GM12874 (cell line): Measurements from ENCODE around the gene MKLN1.

Experiments used
- TF ChIP-seq, protein P1 (sequence below): IDR thresholded peaks from 2 replicates; pipeline ENCODE4 v1.5.1; 2011; ENCODE audit warnings: low read depth, mild to moderate bottlenecking, control low read depth, low read length, moderate library complexity; ENCODE audit not compliant: insufficient read depth

Gene MKLN1

DNA sequence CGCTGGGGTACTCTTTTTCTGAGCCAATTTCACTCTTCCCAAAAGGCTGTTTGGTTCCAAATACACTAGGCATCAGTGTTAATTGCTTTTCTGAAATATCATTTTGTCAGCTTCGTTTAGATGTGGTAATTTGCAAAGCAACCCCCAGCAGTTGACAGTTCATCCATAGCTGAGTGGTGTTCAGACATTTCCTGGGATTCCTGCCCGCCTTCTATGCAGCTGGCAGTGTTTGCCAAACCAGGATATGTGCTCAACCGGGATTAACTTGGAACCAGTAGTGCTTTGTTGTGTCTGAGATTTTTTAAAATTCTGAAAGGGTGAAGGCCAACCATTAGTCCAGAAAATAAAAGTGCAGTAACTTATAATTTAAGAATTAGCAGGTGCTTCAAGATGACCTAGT lies 25.2 kb upstream of the MKLN1 start:
- TF ChIP-seq, protein P1, sequence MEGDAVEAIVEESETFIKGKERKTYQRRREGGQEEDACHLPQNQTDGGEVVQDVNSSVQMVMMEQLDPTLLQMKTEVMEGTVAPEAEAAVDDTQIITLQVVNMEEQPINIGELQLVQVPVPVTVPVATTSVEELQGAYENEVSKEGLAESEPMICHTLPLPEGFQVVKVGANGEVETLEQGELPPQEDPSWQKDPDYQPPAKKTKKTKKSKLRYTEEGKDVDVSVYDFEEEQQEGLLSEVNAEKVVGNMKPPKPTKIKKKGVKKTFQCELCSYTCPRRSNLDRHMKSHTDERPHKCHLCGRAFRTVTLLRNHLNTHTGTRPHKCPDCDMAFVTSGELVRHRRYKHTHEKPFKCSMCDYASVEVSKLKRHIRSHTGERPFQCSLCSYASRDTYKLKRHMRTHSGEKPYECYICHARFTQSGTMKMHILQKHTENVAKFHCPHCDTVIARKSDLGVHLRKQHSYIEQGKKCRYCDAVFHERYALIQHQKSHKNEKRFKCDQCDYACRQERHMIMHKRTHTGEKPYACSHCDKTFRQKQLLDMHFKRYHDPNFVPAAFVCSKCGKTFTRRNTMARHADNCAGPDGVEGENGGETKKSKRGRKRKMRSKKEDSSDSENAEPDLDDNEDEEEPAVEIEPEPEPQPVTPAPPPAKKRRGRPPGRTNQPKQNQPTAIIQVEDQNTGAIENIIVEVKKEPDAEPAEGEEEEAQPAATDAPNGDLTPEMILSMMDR: no peak

DNA sequence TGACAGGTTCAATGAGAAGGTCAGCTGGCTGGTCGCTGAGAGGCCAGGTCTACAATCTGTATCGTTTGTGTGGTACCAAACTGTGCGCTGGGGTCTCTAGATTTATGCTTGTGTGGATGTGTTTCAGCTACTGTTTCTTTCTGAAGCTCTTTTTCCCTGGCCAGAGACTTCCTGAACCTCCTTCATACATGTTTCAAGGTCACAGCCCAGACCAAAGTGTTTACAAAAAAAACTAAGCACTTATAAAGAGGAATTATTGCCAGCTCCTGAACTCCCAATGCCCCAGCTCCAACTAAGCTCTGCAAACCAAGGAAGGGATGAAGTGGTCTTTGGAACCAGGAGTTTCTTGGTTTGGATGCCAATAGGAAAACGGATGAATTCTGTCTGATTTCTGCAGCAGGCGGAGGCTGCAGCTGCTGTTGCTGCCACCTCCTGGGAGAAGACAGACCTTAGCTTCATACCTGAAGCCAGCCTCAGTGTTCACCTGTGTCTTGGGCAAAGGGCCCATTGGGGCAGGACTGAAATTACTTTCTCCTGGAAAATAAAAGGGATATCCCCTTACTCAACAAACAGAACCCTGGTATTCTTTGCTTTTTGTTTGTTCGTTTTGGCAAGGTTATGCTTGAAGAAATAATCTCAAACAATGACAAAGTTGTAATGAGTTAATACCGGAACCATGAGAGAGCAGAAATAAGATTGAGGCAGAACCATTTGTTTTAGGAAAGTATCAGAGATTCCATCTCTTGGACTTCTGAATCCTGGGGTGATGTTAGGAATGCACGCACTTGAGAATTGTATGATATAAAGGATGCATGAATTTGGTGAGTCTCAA lies 24.6 kb upstream of the MKLN1 start:
- TF ChIP-seq, protein P1: peak; percentile 52

DNA sequence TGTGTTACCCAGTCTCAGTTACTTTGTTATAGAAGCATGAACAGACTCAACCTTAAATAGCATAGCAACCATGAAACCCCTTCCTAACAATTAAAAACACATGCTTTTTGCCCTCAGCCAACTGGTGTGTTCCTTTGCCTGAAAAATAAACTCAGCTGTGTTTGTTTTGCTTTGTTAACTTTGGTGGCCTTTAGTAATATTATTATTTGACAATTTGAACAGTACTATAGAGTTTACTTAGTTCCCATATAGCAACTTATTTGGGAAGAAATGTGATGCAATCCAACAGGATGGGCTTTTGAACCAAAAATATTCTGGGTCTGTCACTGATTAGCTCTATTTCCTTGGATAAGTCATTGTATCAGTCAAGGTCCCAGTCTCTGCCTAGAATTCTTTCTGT lies 22.5 kb upstream of the MKLN1 start:
- TF ChIP-seq, protein P1: no peak

- TF ChIP-seq, protein P1: no peak
Measured at GRCh38 chr7:131306777-131307176, 20.9 kb upstream of the MKLN1 start.

GRCh38 chr7:131307627-131308026 lies 20.0 kb upstream of the MKLN1 start:
- TF ChIP-seq, protein P1: no peak

DNA sequence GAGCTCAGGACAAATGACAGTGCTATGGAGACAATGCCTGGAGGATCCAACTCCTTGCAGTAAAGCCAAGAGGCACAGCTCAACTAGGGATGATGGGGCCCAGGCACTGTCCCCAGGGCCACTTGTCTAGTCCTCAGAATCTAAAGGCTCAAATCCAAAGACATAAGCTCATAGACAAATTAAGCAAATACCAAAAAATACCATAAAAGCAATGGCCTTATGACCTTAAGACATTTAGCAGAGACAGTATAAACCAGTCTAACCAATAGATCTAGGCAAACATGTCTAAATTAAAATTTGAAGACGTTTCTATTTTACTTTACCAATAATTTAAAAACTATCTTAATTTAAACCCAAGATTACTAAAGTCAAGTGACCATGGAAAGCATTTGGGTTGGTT lies 14.8 kb upstream of the MKLN1 start:
- TF ChIP-seq, protein P1: no peak

- TF ChIP-seq, protein P1: no peak
Measured at GRCh38 chr7:131320603-131321002, 7.1 kb upstream of the MKLN1 start.
